Natural killer cell (primary cell): ENCODE data around the gene COL1A2. TPM values are rescaled to one million over a fixed set of nuclear protein-coding genes. Genes with fewer than 3 reads are reported as not detected.

Experiments
- ATAC-seq, 3 donors: fragments of 150-1000 bp in 2 of 3; fragments of 200-7000 bp in 1 of 3; cut with Tn5 transposase; 1 replicate in 1 of 3; 2 replicates in 2 of 3; pipeline ENCODE4 v1.10.0; 2021; ENCODE audit warnings: mild to moderate bottlenecking in 2 of 3, moderate library complexity in 2 of 3
- DNase-seq, 2 donors: peaks; one replicate each; pipeline versions ENCODE4 v3.0.0 to v3.0.0-alpha.2; 2013 to 2021; ENCODE audit warnings: mixed read lengths in 1 of 2
- H3K27ac ChIP-seq: one replicate; pipeline ENCODE4 v1.5.1; 2013; ENCODE audit warnings: mild to moderate bottlenecking, low read length
- H3K27me3 ChIP-seq: one replicate; pipeline ENCODE4 v1.6.1; 2013; ENCODE audit warnings: low read length; ENCODE audit not compliant: control insufficient read depth, insufficient read depth
- H3K36me3 ChIP-seq: one replicate; pipeline ENCODE4 v1.6.1; 2013; ENCODE audit warnings: low read length; ENCODE audit not compliant: control insufficient read depth, insufficient read depth
- H3K4me1 ChIP-seq: one replicate; pipeline ENCODE4 v1.6.1; 2013; ENCODE audit warnings: low read length; ENCODE audit not compliant: control insufficient read depth, insufficient read depth
- H3K4me3 ChIP-seq: one replicate; pipeline ENCODE4 v1.5.1; 2013; ENCODE audit warnings: low read length
- H3K9me3 ChIP-seq: one replicate; pipeline ENCODE4 v1.6.1; 2013; ENCODE audit warnings: low read length; ENCODE audit not compliant: control insufficient read depth, insufficient read depth
- H3K27ac Mint-ChIP-seq, 2 donors: one replicate each; pipeline ENCODE4 v1.8.0; 2022; ENCODE audit warnings: mild to moderate bottlenecking in 2 of 2, mixed read lengths in 2 of 2, moderate library complexity in 1 of 2
- H3K27me3 Mint-ChIP-seq, 2 donors: one replicate each; pipeline ENCODE4 v1.8.0; 2022; ENCODE audit warnings: low read depth in 2 of 2, mixed read lengths in 2 of 2
- H3K36me3 Mint-ChIP-seq: one replicate; pipeline ENCODE4 v1.8.0; 2022; ENCODE audit warnings: mixed read lengths
- H3K4me1 Mint-ChIP-seq, 2 donors: one replicate each; pipeline ENCODE4 v1.8.0; 2022; ENCODE audit warnings: mixed read lengths in 2 of 2
- H3K4me3 Mint-ChIP-seq: one replicate; pipeline ENCODE4 v1.8.0; 2022; ENCODE audit warnings: mild to moderate bottlenecking, moderate library complexity, mixed read lengths
- H3K9me3 Mint-ChIP-seq, 2 donors: one replicate each; pipeline ENCODE4 v1.8.0; 2022; ENCODE audit warnings: mixed read lengths in 2 of 2
- CTCF ChIP-seq: fragments of 200-600 bp; IDR thresholded peaks from one replicate; pipeline ENCODE4 v1.8.0; 2022; ENCODE audit warnings: antibody characterized with exemption
- WGBS: methylation state at CpG from one replicate; pipeline ENCODE4 v1.1.7; 2013; ENCODE audit warnings: missing lambda C conversion rate; ENCODE audit not compliant: insufficient coverage; 5-methylcytosine and 5-hydroxymethylcytosine counted together
- intact Hi-C: fragments of 100-400 bp; cut with micrococcal nuclease; formaldehyde crosslinking; loops from one replicate; pipeline ENCODE4 v1.14.2; 2022
- total RNA-seq, 4 donors: library from RNA; stranded (reverse); fragments of 120-200 nt in 1 of 4; gene quantifications; one replicate each; pipeline versions ENCODE4 v1.2.3 to v1.2.4, GENCODE V29; 2013 to 2022

The COL1A2 gene
- total RNA-seq, 3 donors from 2014 or later (not counting 1 experiment from before 2014, with no cell fraction given) = not detected

DNA sequence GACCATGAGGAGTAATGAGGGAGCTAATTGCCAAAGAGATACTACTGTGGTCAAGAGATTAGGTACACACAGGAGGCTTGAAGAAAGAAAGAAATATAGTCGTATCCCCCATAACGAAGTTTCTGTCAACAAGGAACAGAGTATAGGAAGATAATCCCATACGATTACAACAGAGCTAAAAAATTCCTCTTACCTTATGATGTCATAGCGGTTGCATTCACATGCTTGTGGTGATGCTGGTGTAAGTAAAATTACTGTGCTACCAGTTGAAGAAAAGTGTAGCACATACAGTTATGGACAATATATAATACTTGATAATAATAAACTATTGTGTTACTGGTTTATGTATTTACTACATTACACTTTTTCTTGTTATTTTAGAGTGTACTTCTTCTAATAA is 63.3 kb downstream of the COL1A2 start:
- no peaks in the 10 kb centered on the region for H3K36me3 Mint-ChIP-seq
- peaks cover 0 to 2% of the 10 kb centered on the region in 2 donors for H3K27me3 Mint-ChIP-seq
- H3K27ac ChIP-seq = no peak overlapping the region
- H3K4me3 Mint-ChIP-seq = no peak overlapping the region
- no peaks in the 10 kb centered on the region for H3K4me1 ChIP-seq
- TF ChIP-seq CTCF = no peak
- intact Hi-C loops = no loop called here
- no peaks in the 10 kb centered on the region for H3K9me3 ChIP-seq
- H3K4me1 Mint-ChIP-seq = no peaks in the 10 kb centered on the region
- no peaks in the 10 kb centered on the region for H3K9me3 Mint-ChIP-seq
- no peak for DNase-seq
- 100% methylated on average over 1 of the region's 4 CpGs for WGBS
- no peak overlapping the region for H3K4me3 ChIP-seq
- ATAC-seq = no peak
- no peaks in the 10 kb centered on the region for H3K36me3 ChIP-seq
- H3K27ac Mint-ChIP-seq = no peak overlapping the region
- H3K27me3 ChIP-seq = no peaks in the 10 kb centered on the region

DNA sequence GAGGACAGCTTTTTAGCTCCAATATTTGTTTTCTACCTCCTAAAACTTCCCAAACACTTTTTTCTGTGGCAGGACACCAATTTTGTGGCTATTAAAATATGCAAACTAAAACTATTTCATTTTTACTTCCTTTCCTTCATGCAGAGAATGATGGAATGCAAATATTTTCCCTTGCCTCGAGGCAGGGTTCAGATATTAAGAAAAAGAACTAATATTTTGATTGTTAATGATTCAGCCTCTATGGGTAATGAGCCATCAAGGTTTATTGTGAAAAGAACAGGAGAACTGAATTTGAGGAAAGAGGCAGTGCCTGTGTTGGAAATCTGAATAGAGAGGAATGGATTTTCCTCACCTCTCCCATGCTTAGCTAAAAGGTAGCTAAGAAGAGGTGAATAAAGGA is 71.8 kb downstream of the COL1A2 start:
- no peaks in the 10 kb centered on the region for H3K4me1 ChIP-seq
- WGBS = 100% methylated on average over 1 of the region's 1 CpG
- no peak for TF ChIP-seq CTCF
- DNase-seq (no peak), ATAC-seq (no peak)
- no peak overlapping the region for H3K27ac ChIP-seq
- no peak overlapping the region for H3K4me3 ChIP-seq
- H3K27me3 Mint-ChIP-seq = peaks cover 6 to 19% of the 10 kb centered on the region in 2 donors
- peaks cover 0 to under 1% of the 10 kb centered on the region in 2 donors for H3K9me3 Mint-ChIP-seq
- no peak overlapping the region for H3K27ac Mint-ChIP-seq
- H3K4me1 Mint-ChIP-seq = no peaks in the 10 kb centered on the region
- intact Hi-C loops = no loop called here
- H3K4me3 Mint-ChIP-seq = no peak overlapping the region
- no peaks in the 10 kb centered on the region for H3K9me3 ChIP-seq
- no peaks in the 10 kb centered on the region for H3K36me3 ChIP-seq
- no peaks in the 10 kb centered on the region for H3K36me3 Mint-ChIP-seq
- no peaks in the 10 kb centered on the region for H3K27me3 ChIP-seq

DNA sequence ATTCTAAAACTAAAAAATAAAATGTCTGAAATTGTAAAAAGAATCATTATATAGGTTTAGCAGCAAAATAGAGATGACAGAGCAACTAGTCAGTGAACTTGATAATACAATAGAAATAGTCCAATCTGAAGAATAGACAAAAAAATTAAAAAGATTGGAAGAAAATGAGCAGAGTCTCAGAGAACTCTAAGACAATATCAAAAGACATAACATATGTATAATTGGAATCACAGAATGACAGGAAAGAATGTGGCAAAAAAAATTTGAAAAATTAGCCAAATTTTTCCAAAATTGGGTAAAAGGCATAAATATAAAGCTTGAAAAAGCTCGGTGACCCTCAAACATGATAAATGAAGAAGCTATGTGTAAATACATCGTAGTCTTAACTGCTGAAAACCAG is 76.9 kb downstream of the COL1A2 start:
- Mint-ChIP-seq H3K27me3 (peaks cover 6 to 36% of the 10 kb centered on the region in 2 donors), H3K9me3 (peaks cover 0 to 3% of the 10 kb centered on the region in 2 donors), H3K4me1 (no peaks in the 10 kb centered on the region), H3K27ac (no peak overlapping the region), H3K4me3 (no peak overlapping the region), H3K36me3 (no peaks in the 10 kb centered on the region)
- H3K27ac ChIP-seq = no peak overlapping the region
- no peaks in the 10 kb centered on the region for H3K27me3 ChIP-seq
- H3K9me3 ChIP-seq = no peaks in the 10 kb centered on the region
- intact Hi-C loops = no loop called here
- DNase-seq = no peak
- no peaks in the 10 kb centered on the region for H3K4me1 ChIP-seq
- H3K36me3 ChIP-seq = no peaks in the 10 kb centered on the region
- no peak for TF ChIP-seq CTCF
- no peak overlapping the region for H3K4me3 ChIP-seq
- ATAC-seq = no peak
- 90% methylated on average over 2 of the region's 2 CpGs for WGBS

DNA sequence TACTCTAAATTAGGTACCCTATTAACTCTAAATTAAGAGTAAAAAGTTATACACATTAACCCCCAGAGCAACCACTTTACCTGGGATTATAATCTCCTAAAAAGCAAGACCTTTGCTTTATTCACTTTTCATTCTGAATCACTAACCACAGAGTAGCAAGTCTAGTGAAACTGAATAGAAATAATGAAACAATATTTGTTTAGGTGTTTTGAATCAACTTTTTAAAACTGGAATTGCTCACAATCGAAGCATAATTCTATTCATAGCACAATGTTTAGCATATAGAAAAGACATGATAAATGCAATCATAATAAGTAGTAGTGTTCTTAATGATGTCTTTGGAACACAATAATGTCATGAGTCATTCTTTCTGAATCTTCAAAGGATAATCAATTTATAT is 77.9 kb downstream of the COL1A2 start:
- peaks cover 0 to 3% of the 10 kb centered on the region in 2 donors for H3K9me3 Mint-ChIP-seq
- Histone ChIP-seq H3K4me3 (no peak overlapping the region), H3K9me3 (no peaks in the 10 kb centered on the region), H3K36me3 (no peaks in the 10 kb centered on the region), H3K4me1 (no peaks in the 10 kb centered on the region), H3K27me3 (no peaks in the 10 kb centered on the region), H3K27ac (no peak overlapping the region)
- WGBS = no CpG with 5 or more reads among the region's 1 CpG
- intact Hi-C loops = no loop called here
- ATAC-seq (no peak), DNase-seq (no peak)
- peaks cover 8 to 32% of the 10 kb centered on the region in 2 donors for H3K27me3 Mint-ChIP-seq
- H3K36me3 Mint-ChIP-seq = no peaks in the 10 kb centered on the region
- no peak overlapping the region for H3K27ac Mint-ChIP-seq
- H3K4me1 Mint-ChIP-seq = no peaks in the 10 kb centered on the region
- TF ChIP-seq CTCF = no peak
- H3K4me3 Mint-ChIP-seq = no peak overlapping the region
